H9 (cell line): ENCODE results near the gene B3GLCT. TPM values are rescaled to one million over a fixed set of nuclear protein-coding genes. Genes with fewer than 3 reads are reported as not detected.

Experiments
- DNase-seq: peaks from one replicate; pipeline ENCODE4 v3.0.0-alpha.2; 2017
- H2AFZ ChIP-seq: one replicate; pipeline ENCODE4 v1.6.1; 2013; ENCODE audit warnings: mild to moderate bottlenecking, low read length, control low read depth, moderate library complexity
- H2AK5ac ChIP-seq: 2 replicates; pipeline ENCODE4 v1.6.1; 2013; ENCODE audit warnings: low read length, control low read depth, mixed read lengths; ENCODE audit not compliant: insufficient read length
- H2BK120ac ChIP-seq: one replicate; pipeline ENCODE4 v1.6.1; 2013; ENCODE audit warnings: low read depth, mild to moderate bottlenecking, low read length, control low read depth, inconsistent platforms; ENCODE audit not compliant: poor library complexity, severe bottlenecking
- H2BK12ac ChIP-seq: 2 replicates; pipeline ENCODE4 v1.6.1; 2013; ENCODE audit warnings: low read length, control low read depth, mixed read lengths, low read depth; ENCODE audit not compliant: insufficient read length
- H2BK15ac ChIP-seq: 2 replicates; pipeline ENCODE4 v1.6.1; 2013; ENCODE audit warnings: low read depth, low read length, control low read depth
- H2BK20ac ChIP-seq: one replicate; pipeline ENCODE4 v1.6.1; 2013; ENCODE audit warnings: low read depth, mild to moderate bottlenecking, low read length, control low read depth, inconsistent platforms; ENCODE audit not compliant: poor library complexity, severe bottlenecking
- H2BK5ac ChIP-seq: 2 replicates; pipeline ENCODE4 v1.6.1; 2013; ENCODE audit warnings: low read length, control low read depth, mixed read lengths; ENCODE audit not compliant: insufficient read length
- H3K14ac ChIP-seq: 2 replicates; pipeline ENCODE4 v1.6.1; 2013; ENCODE audit warnings: low read length, control low read depth; ENCODE audit not compliant: insufficient read depth
- H3K18ac ChIP-seq: 2 replicates; pipeline ENCODE4 v1.6.1; 2013; ENCODE audit warnings: low read depth, mild to moderate bottlenecking, mixed read lengths, low read length, control low read depth; ENCODE audit not compliant: insufficient read length
- H3K23ac ChIP-seq: 2 replicates; pipeline ENCODE4 v1.6.1; 2013; ENCODE audit warnings: low read length, control low read depth, mixed read lengths, low read depth; ENCODE audit not compliant: insufficient read length
- H3K23me2 ChIP-seq: 2 replicates; pipeline ENCODE4 v1.6.1; 2013; ENCODE audit warnings: low read depth, mild to moderate bottlenecking, mixed read lengths, low read length, control low read depth; ENCODE audit not compliant: insufficient read length, poor library complexity, severe bottlenecking
- H3K27ac ChIP-seq: 2 replicates; pipeline ENCODE4 v1.5.1; 2013; ENCODE audit warnings: low read length, control low read depth, mixed read lengths, low read depth; ENCODE audit not compliant: insufficient read length
- H3K27me3 ChIP-seq: 2 replicates; pipeline ENCODE4 v1.6.1; 2013; ENCODE audit warnings: low read length, control low read depth, inconsistent platforms; ENCODE audit not compliant: insufficient read depth
- H3K4ac ChIP-seq: 2 replicates; pipeline ENCODE4 v1.6.1; 2013; ENCODE audit warnings: low read depth, mild to moderate bottlenecking, control low read depth, inconsistent platforms, low read length, moderate library complexity
- H3K4me1 ChIP-seq: 2 replicates; pipeline ENCODE4 v1.6.1; 2013; ENCODE audit warnings: low read length, control low read depth, inconsistent platforms; ENCODE audit not compliant: insufficient read depth
- H3K4me2 ChIP-seq: 2 replicates; pipeline ENCODE4 v1.6.1; 2013; ENCODE audit warnings: low read length, control low read depth, mixed read lengths; ENCODE audit not compliant: insufficient read length, insufficient read depth
- H3K56ac ChIP-seq: 2 replicates; pipeline ENCODE4 v1.6.1; 2013; ENCODE audit warnings: low read depth, mild to moderate bottlenecking, mixed read lengths, low read length, control low read depth; ENCODE audit not compliant: insufficient read length
- H3K79me1 ChIP-seq: 2 replicates; pipeline ENCODE4 v1.6.1; 2013; ENCODE audit warnings: low read depth, mild to moderate bottlenecking, moderate library complexity, low read length, control low read depth, inconsistent platforms; ENCODE audit not compliant: insufficient read depth, poor library complexity, severe bottlenecking
- H3K79me2 ChIP-seq: 2 replicates; pipeline ENCODE4 v1.6.1; 2013; ENCODE audit warnings: low read length, control low read depth, inconsistent platforms; ENCODE audit not compliant: insufficient read depth
- H3K9ac ChIP-seq: 2 replicates; pipeline ENCODE4 v1.6.1; 2013; ENCODE audit warnings: low read length, control low read depth, mixed read lengths; ENCODE audit not compliant: insufficient read length; ENCODE audit errors: extremely low read depth
- H3K9me3 ChIP-seq: one replicate; pipeline ENCODE4 v1.6.1; 2013; ENCODE audit warnings: low read depth, low read length, inconsistent platforms; ENCODE audit not compliant: control insufficient read depth
- H3T11ph ChIP-seq: one replicate; pipeline ENCODE4 v1.6.1; 2013; ENCODE audit warnings: mild to moderate bottlenecking, low read length, control low read depth, inconsistent platforms
- H4K20me1 ChIP-seq: one replicate; pipeline ENCODE4 v1.6.1; 2013; ENCODE audit not compliant: control insufficient read depth, insufficient read length, insufficient read depth
- H4K5ac ChIP-seq: 2 replicates; pipeline ENCODE4 v1.6.1; 2013; ENCODE audit warnings: low read depth, mild to moderate bottlenecking, mixed read lengths, low read length, control low read depth; ENCODE audit not compliant: insufficient read length
- H4K8ac ChIP-seq: replicated peaks from 2 replicates; pipeline ENCODE4 v1.6.1; 2013; ENCODE audit warnings: low read length, control low read depth, mixed read lengths, low read depth; ENCODE audit not compliant: insufficient read length
- H4K91ac ChIP-seq: 2 replicates; pipeline ENCODE4 v1.6.1; 2013; ENCODE audit warnings: low read depth, mild to moderate bottlenecking, moderate library complexity, mixed read lengths, low read length, control low read depth; ENCODE audit not compliant: insufficient read length
- H3K27ac Mint-ChIP-seq, 3 experiments: 2 replicates in 2 of 3; 3 replicates in 1 of 3; pipeline ENCODE4 v1.8.0; 2020 to 2021; ENCODE audit warnings: mixed read lengths in 3 of 3, mild to moderate bottlenecking in 1 of 3, moderate library complexity in 1 of 3
- H3K27me3 Mint-ChIP-seq: 2 replicates; pipeline ENCODE4 v1.8.0; 2021; ENCODE audit warnings: low read depth, mild to moderate bottlenecking, moderate library complexity, mixed read lengths
- H3K36me3 Mint-ChIP-seq, 3 experiments: 2 replicates in 2 of 3; 3 replicates in 1 of 3; pipeline ENCODE4 v1.8.0; 2020 to 2021; ENCODE audit warnings: low read depth in 3 of 3, mixed read lengths in 3 of 3; ENCODE audit not compliant: insufficient read depth in 1 of 3
- H3K4me1 Mint-ChIP-seq, 2 experiments: 2 replicates each; pipeline ENCODE4 v1.8.0; 2020; ENCODE audit warnings: mixed read lengths in 2 of 2
- H3K4me3 Mint-ChIP-seq, 2 experiments: 2 replicates in 1 of 2; 3 replicates in 1 of 2; pipeline ENCODE4 v1.8.0; 2020 to 2021; ENCODE audit warnings: mild to moderate bottlenecking in 2 of 2, mixed read lengths in 2 of 2, moderate library complexity in 1 of 2
- H3K9me3 Mint-ChIP-seq, 2 experiments: 2 replicates in 1 of 2; 3 replicates in 1 of 2; pipeline ENCODE4 v1.8.0; 2020; ENCODE audit warnings: mild to moderate bottlenecking in 2 of 2, mixed read lengths in 2 of 2, moderate library complexity in 1 of 2
- WGBS: extraction: QIAGEN DNeasy Blood & Tissue Kit; methylation state at CpG from one replicate; pipeline ENCODE4 v1.1.7; 2013; ENCODE audit warnings: missing lambda C conversion rate, low lambda C conversion rate, mixed read lengths; ENCODE audit not compliant: insufficient read length; ENCODE audit errors: extremely low coverage; 5-methylcytosine and 5-hydroxymethylcytosine counted together
- total RNA-seq: library from RNA; stranded (reverse); gene quantifications from 2 replicates; pipeline ENCODE4 v1.2.1, GENCODE V29; 2021
- TF ChIP-seq, protein P1 (sequence below): fragments of 200-600 bp; sonication (generic); conservative IDR thresholded peaks from 3 replicates; pipeline ENCODE4 v1.8.0; 2021; ENCODE audit warnings: antibody characterized with exemption, mild to moderate bottlenecking

Gene B3GLCT
- total RNA-seq, 1 experiment from 2014 or later, result 5.4 TPM

DNA sequence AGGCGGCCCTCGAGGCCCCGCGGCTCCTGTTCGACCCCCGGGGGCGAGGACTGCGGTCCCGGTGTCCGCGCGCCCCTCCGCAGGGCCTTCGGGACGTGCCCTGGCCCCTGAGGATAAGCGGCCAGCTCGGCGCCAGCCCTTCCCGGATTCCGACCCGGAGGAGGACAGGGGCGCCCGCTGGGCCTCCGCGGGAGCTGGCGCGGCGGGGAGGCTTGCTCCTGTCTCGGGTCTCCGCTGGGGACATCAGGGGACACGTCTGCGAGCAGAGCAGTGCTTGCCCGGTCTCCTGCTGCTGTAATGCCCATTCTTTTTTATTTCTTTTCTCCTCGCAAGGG is 829 bp downstream of the B3GLCT start:
- H2BK12ac ChIP-seq, result no peak overlapping the region
- no peak overlapping the region for H3K27ac ChIP-seq
- WGBS, result no CpG with 5 or more reads among the region's 34 CpGs
- no peak overlapping the region for H3T11ph ChIP-seq
- H3K18ac ChIP-seq, result no peak overlapping the region
- TF ChIP-seq, protein P1, sequence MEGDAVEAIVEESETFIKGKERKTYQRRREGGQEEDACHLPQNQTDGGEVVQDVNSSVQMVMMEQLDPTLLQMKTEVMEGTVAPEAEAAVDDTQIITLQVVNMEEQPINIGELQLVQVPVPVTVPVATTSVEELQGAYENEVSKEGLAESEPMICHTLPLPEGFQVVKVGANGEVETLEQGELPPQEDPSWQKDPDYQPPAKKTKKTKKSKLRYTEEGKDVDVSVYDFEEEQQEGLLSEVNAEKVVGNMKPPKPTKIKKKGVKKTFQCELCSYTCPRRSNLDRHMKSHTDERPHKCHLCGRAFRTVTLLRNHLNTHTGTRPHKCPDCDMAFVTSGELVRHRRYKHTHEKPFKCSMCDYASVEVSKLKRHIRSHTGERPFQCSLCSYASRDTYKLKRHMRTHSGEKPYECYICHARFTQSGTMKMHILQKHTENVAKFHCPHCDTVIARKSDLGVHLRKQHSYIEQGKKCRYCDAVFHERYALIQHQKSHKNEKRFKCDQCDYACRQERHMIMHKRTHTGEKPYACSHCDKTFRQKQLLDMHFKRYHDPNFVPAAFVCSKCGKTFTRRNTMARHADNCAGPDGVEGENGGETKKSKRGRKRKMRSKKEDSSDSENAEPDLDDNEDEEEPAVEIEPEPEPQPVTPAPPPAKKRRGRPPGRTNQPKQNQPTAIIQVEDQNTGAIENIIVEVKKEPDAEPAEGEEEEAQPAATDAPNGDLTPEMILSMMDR, result no peak
- no peak overlapping the region for H3K56ac ChIP-seq
- H3K9me3 ChIP-seq, result no peaks in the 10 kb centered on the region
- H3K27me3 ChIP-seq, result no peaks in the 10 kb centered on the region
- peak; percentile 47 for DNase-seq
- Mint-ChIP-seq H3K27ac (no peak overlapping the region), H3K27me3 (peaks cover 6% of the 10 kb centered on the region; the same call in 1 of the 2 replicates), H3K9me3 (peaks cover 0 to 2% of the 10 kb centered on the region in 2 experiments; a peak in 3 of 5 replicates), H3K4me1 (peaks cover 20 to 24% of the 10 kb centered on the region in 2 experiments), H3K4me3 (peak overlapping the region; percentile 70 to 82), H3K36me3 (peaks cover 0 to 2% (median 0%) of the 10 kb centered on the region in 3 experiments; a peak in 3 of 7 replicates)
- H2BK5ac ChIP-seq, result no peak overlapping the region
- H4K20me1 ChIP-seq, result no peaks in the 10 kb centered on the region
- H3K79me2 ChIP-seq, result no peaks in the 10 kb centered on the region
- no peak overlapping the region for H2BK120ac ChIP-seq
- no peaks in the 10 kb centered on the region for H3K23me2 ChIP-seq
- H3K79me1 ChIP-seq, result no peaks in the 10 kb centered on the region
- no peak overlapping the region for H4K8ac ChIP-seq
- no peak overlapping the region for H3K14ac ChIP-seq
- H3K9ac ChIP-seq, result no peak overlapping the region
- no peak overlapping the region for H2AK5ac ChIP-seq
- no peak overlapping the region for H3K4ac ChIP-seq
- no peak overlapping the region for H2BK15ac ChIP-seq
- H3K23ac ChIP-seq, result no peak overlapping the region
- H3K4me1 ChIP-seq, result no peaks in the 10 kb centered on the region
- no peak overlapping the region for H2BK20ac ChIP-seq
- H3K4me2 ChIP-seq, result peak overlapping the region; percentile 26
- no peak overlapping the region for H4K91ac ChIP-seq
- H4K5ac ChIP-seq, result no peak overlapping the region
- no peak overlapping the region for H2AFZ ChIP-seq
